K562 (cell line): ENCODE results near the gene WWTR1. TPM values are rescaled to one million over a fixed set of nuclear protein-coding genes. Genes with fewer than 3 reads are reported as not detected.

Experiments
- ATAC-seq: fragments of 200-7000 bp; cut with Tn5 transposase; 3 replicates; pipeline ENCODE4 v1.9.1; 2020; ENCODE audit warnings: moderate library complexity
- BruUV-seq: library from RNA; stranded (reverse); fragments of 400-500 nt; replicated peaks from 2 replicates; lab custom pipeline; 2021; lab: Mats Ljungman, UMichigan
- CTCF ChIA-PET: fragments of 300-600 bp; formaldehyde crosslinking; extraction: SDS; loops from one replicate; lab custom pipeline; 2021; ENCODE audit warnings: low intra/inter-chr PET ratio; lab: Yijun Ruan, JAX
- POLR2A ChIA-PET: fragments of 300-600, 350-650 bp; sonication (Branson Sonifier 250); formaldehyde crosslinking; extraction: SDS; loops from one replicate; lab custom pipeline; 2021; ENCODE audit warnings: antibody characterized with exemption, inconsistent platforms; lab: Yijun Ruan, JAX
- DNase-seq, 4 experiments: peaks; one replicate each; pipeline versions ENCODE4 v3.0.0 to v3.0.0-alpha.2; 2011 to 2018; ENCODE audit warnings: low spot score in 3 of 4, mixed read lengths in 3 of 4; ENCODE audit errors: extremely low read depth in 1 of 4
- FAIRE-seq: peaks from 2 replicates; lab custom pipeline; 2011; peaks lifted over from hg19 to GRCh38; lab: Jason Lieb, UNC
- H2AFZ ChIP-seq: 2 replicates; pipeline ENCODE4 v1.6.0; 2011; ENCODE audit warnings: low read depth, low read length, control low read depth, inconsistent platforms
- H3K27ac ChIP-seq: fragments of 200-600 bp; 3 replicates; pipeline ENCODE4 v1.8.0; 2011; ENCODE audit warnings: low read depth, mild to moderate bottlenecking, control low read depth, inconsistent platforms, low read length, moderate library complexity, mixed read lengths; ENCODE audit errors: extremely low read depth
- H3K27me3 ChIP-seq, 2 experiments: fragments of 300-600 bp in 1 of 2; 2 replicates in 1 of 2; 3 replicates in 1 of 2; pipeline versions ENCODE4 v1.6.0 to v1.8.0; 2011; ENCODE audit warnings: inconsistent platforms in 2 of 2, low read length in 2 of 2, mild to moderate bottlenecking in 1 of 2, mixed read lengths in 1 of 2, moderate library complexity in 1 of 2; ENCODE audit not compliant: control insufficient read depth in 2 of 2, insufficient read depth in 2 of 2
- H3K36me3 ChIP-seq: fragments of 300-600 bp; 3 replicates; pipeline ENCODE4 v1.8.0; 2011; ENCODE audit warnings: mild to moderate bottlenecking, low read length, inconsistent platforms; ENCODE audit not compliant: control insufficient read depth, insufficient read depth
- H3K4me1 ChIP-seq, 2 experiments: fragments of 200-600 bp in 1 of 2; replicated peaks in 1 of 2; 2 replicates in 1 of 2; 3 replicates in 1 of 2; pipeline versions ENCODE4 v1.5.1 to v1.8.0; 2011; ENCODE audit warnings: inconsistent platforms in 2 of 2, low read length in 2 of 2, mild to moderate bottlenecking in 1 of 2, mixed read lengths in 1 of 2, moderate library complexity in 1 of 2; ENCODE audit not compliant: control insufficient read depth in 2 of 2, insufficient read depth in 2 of 2
- H3K4me2 ChIP-seq: 2 replicates; pipeline ENCODE4 v1.6.1; 2011; ENCODE audit warnings: low read length, control low read depth, inconsistent platforms, mixed read lengths; ENCODE audit not compliant: insufficient read depth
- H3K4me3 ChIP-seq: fragments of 200-600 bp; sonication (generic), shearing (Covaris generic); 2 replicates; pipeline ENCODE4 v1.5.1; 2016; ENCODE audit warnings: control low read depth, inconsistent platforms
- H3K79me2 ChIP-seq: fragments of 200-600 bp; 3 replicates; pipeline ENCODE4 v1.8.0; 2011; ENCODE audit warnings: low read length, inconsistent platforms; ENCODE audit not compliant: control insufficient read depth, insufficient read depth
- H3K9ac ChIP-seq, 2 experiments: 2 replicates each; pipeline versions ENCODE4 v1.6.0 to v1.6.1; 2011; ENCODE audit warnings: low read depth in 2 of 2, low read length in 2 of 2, control low read depth in 1 of 2, inconsistent platforms in 1 of 2, mild to moderate bottlenecking in 1 of 2, mixed read lengths in 1 of 2; ENCODE audit not compliant: insufficient read depth in 1 of 2
- H3K9me1 ChIP-seq: one replicate; pipeline ENCODE4 v1.6.0; 2011; ENCODE audit warnings: inconsistent platforms, mild to moderate bottlenecking, low read length, moderate library complexity; ENCODE audit not compliant: control insufficient read depth, insufficient read depth
- H3K9me3 ChIP-seq: replicated peaks from 2 replicates; pipeline ENCODE4 v1.5.1; 2011; ENCODE audit warnings: low read depth, low read length, inconsistent platforms; ENCODE audit not compliant: control insufficient read depth, insufficient read depth
- H4K20me1 ChIP-seq: replicated peaks from 2 replicates; pipeline ENCODE4 v1.6.1; 2011; ENCODE audit warnings: low read length, inconsistent platforms, mixed read lengths; ENCODE audit not compliant: control insufficient read depth, insufficient read depth
- BCL6 ChIP-seq: fragments of 250-450 bp; sonication (Bioruptor Pico); IDR thresholded peaks from 2 replicates; pipeline ENCODE4 v1.4.0; 2020
- CC2D1A ChIP-seq: fragments of 450-650 bp; IDR thresholded peaks from 2 replicates; pipeline ENCODE4 v1.6.1; 2017; ENCODE audit warnings: mild to moderate bottlenecking
- CXXC5 ChIP-seq: fragments of 250-450 bp; sonication (Bioruptor Pico); IDR thresholded peaks from 2 replicates; pipeline ENCODE4 v1.8.0; 2022; ENCODE audit warnings: inconsistent platforms, mild to moderate bottlenecking, moderate library complexity
- ESRRA ChIP-seq: fragments of 450-650 bp; IDR thresholded peaks from 2 replicates; pipeline ENCODE4 v1.6.1; 2014; ENCODE audit warnings: low read depth, mild to moderate bottlenecking, moderate library complexity, borderline replicate concordance
- NR2C2 ChIP-seq, 2 experiments: fragments of 200-800 bp in 1 of 2; sonication (Bioruptor generic) in 1 of 2; sonication (generic) in 1 of 2; formaldehyde crosslinking in 1 of 2; IDR thresholded peaks; 2 replicates each; pipeline versions ENCODE4 v1.6.1 to v1.8.0; 2016 to 2022; ENCODE audit warnings: mild to moderate bottlenecking in 1 of 2, missing compliant biosample characterization in 1 of 2, missing genetic modification characterization in 1 of 2, missing genetic modification reagents in 1 of 2
- PCBP1 ChIP-seq: fragments of 200-400 bp; formaldehyde crosslinking; IDR thresholded peaks from 2 replicates; pipeline ENCODE4 v1.6.1; 2018; ENCODE audit warnings: mild to moderate bottlenecking, low read depth, low read length; ENCODE audit not compliant: poor library complexity, severe bottlenecking
- RBM22 ChIP-seq: fragments of 200-400 bp; formaldehyde crosslinking; IDR thresholded peaks from 2 replicates; pipeline ENCODE4 v1.6.1; 2018; ENCODE audit warnings: low read length, low read depth; ENCODE audit not compliant: poor library complexity, severe bottlenecking
- SMARCA4 ChIP-seq: fragments of 450-650 bp; IDR thresholded peaks from 2 replicates; pipeline ENCODE4 v1.6.1; 2016
- SOX6 ChIP-seq: fragments of 450-650 bp; IDR thresholded peaks from 2 replicates; pipeline ENCODE4 v1.6.1; 2014; ENCODE audit warnings: mild to moderate bottlenecking
- TRIM24 ChIP-seq, 2 experiments: fragments of 450-650 bp; IDR thresholded peaks; 2 replicates each; pipeline ENCODE4 v1.6.1; 2016
- ZNF695 ChIP-seq: fragments of 450-650 bp; formaldehyde crosslinking; IDR thresholded peaks from 2 replicates; pipeline ENCODE4 v1.4.0; 2020; ENCODE audit warnings: mild to moderate bottlenecking, moderate library complexity
- WGBS: fragments of 100-300 bp; shearing (Covaris generic); methylation state at CpG from one replicate; pipeline ENCODE4 v1.1.6; 2016; ENCODE audit warnings: low coverage, mixed read lengths; ENCODE audit not compliant: insufficient coverage; ENCODE audit errors: missing lambda C conversion rate; 5-methylcytosine and 5-hydroxymethylcytosine counted together
- in situ Hi-C: fragments of 300-500 bp; cut with MboI; formaldehyde crosslinking; loops from 4 replicates; pipeline ENCODE4 v1.15.0; 2018; ENCODE audit warnings: inconsistent platforms, mixed read lengths
- intact Hi-C: fragments of 100-400 bp; cut with micrococcal nuclease; formaldehyde crosslinking; loops from 2 replicates; pipeline ENCODE4 v1.14.2; 2022
- polyA plus RNA-seq, 8 experiments: library from polyadenylated mRNA; depleted of rRNA in 4 of 8; stranded (reverse) in 5 of 8; unstranded in 3 of 8; fragments of >200 nt; fragmentation: Nextera tagmentation in 2 of 8; fragmentation: Illumina TruSeq in 1 of 8; extraction: Ambion mirVana in 2 of 8; extraction: Trizol in 1 of 8; gene quantifications; 2 replicates each; pipeline versions ENCODE4 v1.2.1 to v1.2.3, GENCODE V29; 2011 to 2014; ENCODE audit warnings: inconsistent platforms in 1 of 8, missing spikeins in 1 of 8
- total RNA-seq, 7 experiments: library from RNA; depleted of rRNA in 6 of 7; stranded (reverse); fragments of >200 nt in 6 of 7; fragmentation: Illumina TruSeq in 2 of 7; extraction: Trizol in 2 of 7; gene quantifications; 2 replicates each; pipeline versions ENCODE4 v1.2.1 to v1.2.3, GENCODE V29; 2011 to 2021; ENCODE audit warnings: low replicate concordance in 1 of 7
- TF ChIP-seq, protein P1 (sequence below): sonication (generic); formaldehyde crosslinking; IDR thresholded peaks from 2 replicates; pipeline ENCODE4 v1.5.0; 2020; ENCODE audit warnings: missing genetic modification reagents

Gene WWTR1
- total and polyA plus RNA-seq, 9 of the 15 experiments (the other 6 are each of a cell fraction or from before 2014, with no cell fraction given), result 0.04 to 1.5 (median 0.60) TPM

DNA sequence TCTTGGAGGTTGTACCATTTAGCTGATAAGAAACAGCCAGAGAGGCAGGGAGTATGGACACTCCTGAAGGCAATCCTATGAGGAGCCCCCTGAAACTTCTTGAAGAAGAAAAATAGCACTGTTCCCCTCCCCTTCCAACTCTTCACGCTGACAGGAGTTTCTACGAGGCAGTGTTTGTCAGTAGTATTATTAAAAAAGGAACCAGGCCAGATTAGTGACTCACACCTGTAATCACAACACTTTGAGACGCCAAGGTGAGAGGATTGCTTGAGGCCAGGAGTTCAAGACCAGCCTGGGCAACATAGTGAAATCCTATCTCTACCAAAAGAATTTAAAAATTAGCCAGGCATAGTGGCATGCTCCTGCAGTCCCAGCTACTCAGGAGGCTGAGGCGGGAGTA is 38.7 kb downstream of the WWTR1 start:
- Histone ChIP-seq H3K27ac (no peak overlapping the region), H3K9me1 (no peaks in the 10 kb centered on the region), H3K36me3 (no peaks in the 10 kb centered on the region), H3K27me3 (peaks cover 0 to under 1% of the 10 kb centered on the region in 2 experiments; a peak in 2 of 5 replicates), H3K9ac (no peak overlapping the region), H3K4me3 (no peak overlapping the region), H4K20me1 (no peaks in the 10 kb centered on the region), H3K4me2 (no peak overlapping the region), H2AFZ (no peak overlapping the region), H3K4me1 (no peaks in the 10 kb centered on the region; a peak in 2 of 5 replicates), H3K9me3 (no peaks in the 10 kb centered on the region), H3K79me2 (no peaks in the 10 kb centered on the region)
- FAIRE-seq, result no peak
- intact Hi-C loops (no loop called here), in situ Hi-C loops (no loop called here)
- BruUV-seq, result no TSS peak
- no peak for ATAC-seq
- TF ChIP-seq ESRRA, result no peak
- TF ChIP-seq SMARCA4, result no peak
- no peak for TF ChIP-seq RBM22
- no peak for TF ChIP-seq SOX6
- TF ChIP-seq, protein P1, sequence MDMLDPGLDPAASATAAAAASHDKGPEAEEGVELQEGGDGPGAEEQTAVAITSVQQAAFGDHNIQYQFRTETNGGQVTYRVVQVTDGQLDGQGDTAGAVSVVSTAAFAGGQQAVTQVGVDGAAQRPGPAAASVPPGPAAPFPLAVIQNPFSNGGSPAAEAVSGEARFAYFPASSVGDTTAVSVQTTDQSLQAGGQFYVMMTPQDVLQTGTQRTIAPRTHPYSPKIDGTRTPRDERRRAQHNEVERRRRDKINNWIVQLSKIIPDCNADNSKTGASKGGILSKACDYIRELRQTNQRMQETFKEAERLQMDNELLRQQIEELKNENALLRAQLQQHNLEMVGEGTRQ (CRISPR knock-in tag), result no peak
- no peak for TF ChIP-seq CXXC5 (CRISPR knock-in tag)
- TF ChIP-seq PCBP1, result no peak
- TF ChIP-seq NR2C2 (CRISPR knock-in tag; IDR thresholded peaks at IDR 0.05), result no peak
- TF ChIP-seq NR2C2 (tag; IDR thresholded peaks at IDR 0.05), result no peak
- TF ChIP-seq ZNF695, result no peak
- no peak for TF ChIP-seq BCL6
- no peak for TF ChIP-seq TRIM24 (IDR thresholded peaks at IDR 0.05)
- no peak for TF ChIP-seq CC2D1A
- ChIA-PET POLR2A (interaction anchor here (0.6 to 2.1 kb wide), 2 partner anchors 13 to 565 kb away, joined by 4 read pairs; no protein-coding TSS in a partner anchor), CTCF (no interaction called here)
- no peak for DNase-seq
- WGBS, result 3% methylated on average over 4 of the region's 4 CpGs
